GM10266 (cell line): Measurements from ENCODE around the gene NUMB.

ENCODE experiments used
- DNase-seq: peaks from one replicate; pipeline ENCODE4 v3.0.0; 2012; ENCODE audit errors: extremely low spot score
- CTCF ChIP-seq: IDR thresholded peaks from 2 replicates; pipeline ENCODE4 v1.5.1; 2012; ENCODE audit warnings: mild to moderate bottlenecking, low read depth; ENCODE audit not compliant: control insufficient read depth, insufficient read depth; ENCODE audit errors: missing control alignments

Gene NUMB

GRCh38 chr14:73239393-73240241 is 218.7 kb downstream of the NUMB start:
- TF ChIP-seq CTCF = no peak
- DNase-seq = no peak

GRCh38 chr14:73238941-73239340 is 219.4 kb downstream of the NUMB start:
- no peak for DNase-seq
- no peak for TF ChIP-seq CTCF

- DNase-seq = no peak
- no peak for TF ChIP-seq CTCF
These were observed 219.9 kb downstream of the NUMB start for GRCh38 chr14:73238424-73238852.

GRCh38 chr14:73237786-73238423 is 220.4 kb downstream of the NUMB start:
- no peak for TF ChIP-seq CTCF

GRCh38 chr14:73237219-73237785 is 221.0 kb downstream of the NUMB start, which contains the start of gene PAPLN:
PAPLN (plus strand) TSS chr14:73237506; CDS start chr14:73239779, 2,273 bp downstream.
- TF ChIP-seq CTCF = no peak

More at GRCh38 chr14:73237786-73238423, 220.4 kb downstream of the NUMB start:
- DNase-seq = peak; percentile 59

GRCh38 chr14:73236752-73237218 is 221.6 kb downstream of the NUMB start:
- no peak for TF ChIP-seq CTCF
- no peak for DNase-seq

More at GRCh38 chr14:73237219-73237785, 221.0 kb downstream of the NUMB start, which contains the start of gene PAPLN:
- peak; percentile 73 for DNase-seq

GRCh38 chr14:73236157-73236556 is 222.2 kb downstream of the NUMB start:
- TF ChIP-seq CTCF = no peak
- no peak for DNase-seq
